Measurements from ENCODE around the gene MYL6. TPM values are rescaled to one million over a fixed set of nuclear protein-coding genes. Genes with fewer than 3 reads are reported as not detected.
A peak's percentile ranks its signal among the peaks of the same experiment; 100 is the strongest.

The MYL6 gene
- total and polyA plus RNA-seq, 10 of the 15 experiments (the other 5 are each of a cell fraction or from before 2014, with no cell fraction given) = 1,000 to 4,116 (median 1,828) TPM

DNA sequence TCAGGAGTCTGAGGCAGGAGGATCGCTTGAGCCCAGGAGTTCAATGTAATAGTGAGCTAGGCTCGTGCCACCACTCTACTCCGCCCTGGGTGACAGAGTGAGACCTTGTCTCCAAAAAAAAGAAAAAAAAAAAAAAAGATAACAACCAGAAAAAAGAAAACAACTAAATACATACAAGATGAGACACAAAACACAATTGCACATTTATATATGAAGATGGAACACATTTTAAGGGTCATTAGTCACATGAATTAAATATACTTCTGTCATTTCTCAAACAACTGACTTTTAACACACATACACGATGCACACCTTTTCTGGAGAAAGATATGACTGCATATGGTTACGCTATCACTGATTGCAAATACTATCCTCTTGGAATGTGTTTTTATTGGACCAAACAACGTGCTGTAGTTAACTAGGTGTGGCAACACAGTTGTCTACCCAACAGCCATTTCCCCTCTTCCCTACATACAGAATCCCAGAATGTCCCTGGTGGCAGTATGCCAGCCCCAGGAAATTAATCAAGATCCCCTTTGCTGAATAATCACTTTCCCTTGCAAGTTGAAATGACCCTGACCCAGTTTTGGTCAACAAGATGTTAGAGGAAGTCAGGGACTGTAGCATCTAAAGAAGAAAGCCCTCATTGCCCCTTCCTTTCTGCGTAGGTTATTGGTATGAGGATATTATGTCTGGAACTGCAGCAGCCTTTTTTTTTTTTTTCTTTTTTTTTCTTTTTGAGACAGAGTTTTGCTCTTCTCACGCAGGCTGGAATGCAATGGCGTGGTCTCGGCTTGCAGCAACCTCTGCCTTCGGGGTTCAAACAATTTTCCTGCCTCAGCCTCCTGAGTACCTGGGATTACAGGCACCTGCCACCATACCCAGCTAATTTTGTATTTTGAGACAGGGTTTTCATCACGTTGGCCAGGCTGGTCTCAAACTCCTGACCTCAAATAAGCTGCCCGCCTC, 11.4 kb upstream of the MYL6 start:
- in situ Hi-C loops (cut with MboI) (no loop called here), intact Hi-C loops (cut with micrococcal nuclease; ENCODE audit: unreplicated experiment) (no loop called here)
- no peak overlapping the region for H3K9ac ChIP-seq (ENCODE audit: control insufficient read depth, insufficient read depth, low read length)
- ChIA-PET POLR2A (interaction anchor here (0.6 to 1.1 kb wide), 2 partner anchors 19 to 172 kb away, joined by 5 read pairs; no protein-coding TSS in a partner anchor), CTCF (interaction anchor here (1.5 kb wide), 1 partner anchor 42 kb away, joined by 4 read pairs; the partner anchor contains the start of gene SMARCC2), SMC1A (ENCODE audit: uncharacterized antibody, unreplicated experiment) (no interaction called here), RAD21 (ENCODE audit: unreplicated experiment) (no interaction called here)
- H3K27me3 ChIP-seq (replicated peaks in 1 of 2; ENCODE audit: control insufficient read depth in 2 of 2, insufficient read depth in 2 of 2, low read length in 1 of 2) = no peaks in the 10 kb centered on the region
- no peak overlapping the region for H3K4me2 ChIP-seq (ENCODE audit: control insufficient read depth, insufficient read depth)
- peaks cover 4% of the 10 kb centered on the region for H3K4me1 ChIP-seq (ENCODE audit: control insufficient read depth, insufficient read depth, low read length)
- no peaks in the 10 kb centered on the region for H4K20me1 ChIP-seq (ENCODE audit: control insufficient read depth, insufficient read depth)
- H3K36me3 ChIP-seq (ENCODE audit: control insufficient read depth in 2 of 2, insufficient read depth in 2 of 2, low read length in 1 of 2) = peaks cover 8 to 13% of the 10 kb centered on the region in 2 experiments; a peak in 3 of 4 replicates
- BruUV-seq (replicated peaks) = no TSS peak
- H3K9me3 ChIP-seq (replicated peaks; ENCODE audit: control insufficient read depth, insufficient read depth, low read length) = no peaks in the 10 kb centered on the region
- no peak for FAIRE-seq
- no peak overlapping the region for H3K4me3 ChIP-seq
- WGBS (ENCODE audit: insufficient coverage, insufficient replicate concordance, low lambda C conversion rate, missing lambda C conversion rate) = 85% methylated on average over 13 of the region's 13 CpGs
- ATAC-seq = no peak
- H2AFZ ChIP-seq (ENCODE audit: control insufficient read depth, low read depth, low read length) = no peak overlapping the region
- DNase-seq (ENCODE audit: low read depth, low spot score) = no peak
- H3K27ac ChIP-seq (ENCODE audit: control insufficient read depth, insufficient read depth) = no peak overlapping the region
- TF ChIP-seq NFIC (IDR thresholded peaks at IDR 0.05; ENCODE audit: low read depth, low read length) = no peak
- peak; percentile 24; the same call in 1 of the 2 replicates for TF ChIP-seq POLR2AphosphoS2 (IDR thresholded peaks at IDR 0.05; ENCODE audit: low read depth, low read length)
- peaks cover 6% of the 10 kb centered on the region for H3K79me2 ChIP-seq (ENCODE audit: control insufficient read depth, insufficient read depth, low read length)

DNA sequence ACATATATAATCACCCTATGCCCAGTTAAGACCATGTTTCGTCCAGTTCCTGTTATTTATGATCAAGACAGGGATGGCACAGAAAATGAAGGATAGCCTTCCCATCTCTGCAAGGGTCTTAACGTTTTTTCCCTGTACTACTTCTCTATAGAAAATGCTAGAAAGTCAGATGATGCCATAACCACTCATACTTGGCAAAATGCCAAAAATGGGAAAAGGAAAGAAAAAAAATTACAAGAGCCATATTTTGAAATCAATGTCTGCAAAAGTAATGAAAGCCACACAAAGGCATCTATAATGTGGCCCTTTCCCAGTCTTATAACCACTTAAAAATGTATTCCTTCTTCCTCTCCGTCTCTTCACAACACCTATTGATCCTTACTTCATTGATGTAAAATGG, 7.6 kb upstream of the MYL6 start:
- FAIRE-seq = no peak
- in situ Hi-C loops (cut with MboI) (no loop called here), intact Hi-C loops (cut with micrococcal nuclease; ENCODE audit: unreplicated experiment) (loop anchor here (5.0 kb wide), 1 partner anchor 33 kb away; the partner anchor contains the start of genes RPL41 and ZC3H10)
- no peak for DNase-seq (ENCODE audit: low read depth, low spot score)
- peak; percentile 97 for TF ChIP-seq SMAD1 (IDR thresholded peaks at IDR 0.05; ENCODE audit: low read depth, partially characterized antibody)
- TF ChIP-seq NFIC (IDR thresholded peaks at IDR 0.05; ENCODE audit: low read depth, low read length) = no peak
- TF ChIP-seq, protein P1, sequence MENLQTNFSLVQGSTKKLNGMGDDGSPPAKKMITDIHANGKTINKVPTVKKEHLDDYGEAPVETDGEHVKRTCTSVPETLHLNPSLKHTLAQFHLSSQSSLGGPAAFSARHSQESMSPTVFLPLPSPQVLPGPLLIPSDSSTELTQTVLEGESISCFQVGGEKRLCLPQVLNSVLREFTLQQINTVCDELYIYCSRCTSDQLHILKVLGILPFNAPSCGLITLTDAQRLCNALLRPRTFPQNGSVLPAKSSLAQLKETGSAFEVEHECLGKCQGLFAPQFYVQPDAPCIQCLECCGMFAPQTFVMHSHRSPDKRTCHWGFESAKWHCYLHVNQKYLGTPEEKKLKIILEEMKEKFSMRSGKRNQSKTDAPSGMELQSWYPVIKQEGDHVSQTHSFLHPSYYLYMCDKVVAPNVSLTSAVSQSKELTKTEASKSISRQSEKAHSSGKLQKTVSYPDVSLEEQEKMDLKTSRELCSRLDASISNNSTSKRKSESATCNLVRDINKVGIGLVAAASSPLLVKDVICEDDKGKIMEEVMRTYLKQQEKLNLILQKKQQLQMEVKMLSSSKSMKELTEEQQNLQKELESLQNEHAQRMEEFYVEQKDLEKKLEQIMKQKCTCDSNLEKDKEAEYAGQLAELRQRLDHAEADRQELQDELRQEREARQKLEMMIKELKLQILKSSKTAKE (IDR thresholded peaks at IDR 0.05; ENCODE audit: low read depth, poor library complexity, severe bottlenecking) = peak; percentile 83
- Histone ChIP-seq H3K27ac (ENCODE audit: control insufficient read depth, insufficient read depth) (no peak overlapping the region), H2AFZ (ENCODE audit: control insufficient read depth, low read depth, low read length) (no peak overlapping the region), H3K4me1 (ENCODE audit: control insufficient read depth, insufficient read depth, low read length) (peaks cover 15% of the 10 kb centered on the region), H3K27me3 (replicated peaks in 1 of 2; ENCODE audit: control insufficient read depth in 2 of 2, insufficient read depth in 2 of 2, low read length in 1 of 2) (no peaks in the 10 kb centered on the region), H3K9ac (ENCODE audit: control insufficient read depth, insufficient read depth, low read length) (no peak overlapping the region), H3K4me3 (no peak overlapping the region), H3K36me3 (ENCODE audit: control insufficient read depth in 2 of 2, insufficient read depth in 2 of 2, low read length in 1 of 2) (peaks cover 0 to 3% of the 10 kb centered on the region in 2 experiments; a peak in 1 of 4 replicates), H3K4me2 (ENCODE audit: control insufficient read depth, insufficient read depth) (no peak overlapping the region), H3K79me2 (ENCODE audit: control insufficient read depth, insufficient read depth, low read length) (peaks cover 18% of the 10 kb centered on the region), H4K20me1 (ENCODE audit: control insufficient read depth, insufficient read depth) (no peaks in the 10 kb centered on the region), H3K9me3 (replicated peaks; ENCODE audit: control insufficient read depth, insufficient read depth, low read length) (no peaks in the 10 kb centered on the region)
- ChIA-PET CTCF (interaction anchor here (0.6 to 2.3 kb wide), 3 partner anchors 23 to 31 kb away, joined by 3 to 8 read pairs (median 3); partner anchors contain the start of genes ESYT1 and ZC3H10), RAD21 (ENCODE audit: unreplicated experiment) (interaction anchor here (1.9 kb wide), 1 partner anchor 32 kb away, joined by 10 read pairs; the partner anchor contains the start of gene ZC3H10), POLR2A (interaction anchor here (0.6 to 2.0 kb wide), 8 partner anchors 9 to 321 kb away, joined by 3 to 11 read pairs (median 4); partner anchors contain the start of genes DNAJC14, IL23A and RNF41), SMC1A (ENCODE audit: uncharacterized antibody, unreplicated experiment) (interaction anchor here (1.0 kb wide), 1 partner anchor 21 kb away, joined by 4 read pairs; no protein-coding TSS in a partner anchor)
- BruUV-seq (replicated peaks) = no TSS peak
- no peak for ATAC-seq
- 75% methylated on average over 3 of the region's 3 CpGs for WGBS (ENCODE audit: insufficient coverage, insufficient replicate concordance, low lambda C conversion rate, missing lambda C conversion rate)
